Stimulated activated CD4-positive, alpha-beta T cell treated with anti-CD3 and anti-CD28 coated beads, Interleukin-2, amount 100 ng/mL, for 24 hours (primary cell): Measurements from ENCODE around the gene GNAT2.
"Not testable (repeated sequence)": the region's sequence is repeated elsewhere in the genome, so short reads cannot be mapped to it uniquely, and the experiment has no call there.

ENCODE experiments used
- DNase-seq, 2 donors: peaks; one replicate each; pipeline ENCODE4 v3.0.0-alpha.2; 2020

GNAT2 gene

GRCh38 chr1:109619576-109620400 is at the start of gene GNAT2, which contains the start of gene AMPD2:
TSS of gene GNAT2 (minus strand) at chr1:109619616. CDS start at chr1:109612870, 6,746 bp downstream.
TSS of gene AMPD2 (plus strand) at chr1:109619837. CDS start at chr1:109621176, 1,339 bp downstream.
- peak; percentile 77 to 80 for DNase-seq

- no peak for DNase-seq
Measured at GRCh38 chr1:109668123-109668775, 48.8 kb upstream of the GNAT2 start.

GRCh38 chr1:109667452-109668122 is 48.2 kb upstream of the GNAT2 start, which contains the start of gene GSTM2:
TSS of gene GSTM2 (plus strand) at chr1:109668057. CDS start at chr1:109668116, 59 bp downstream.
- peak; percentile 87 to 90 for DNase-seq

- no peak for DNase-seq
Measured at GRCh38 chr1:109664671-109665070, 45.3 kb upstream of the GNAT2 start.

GRCh38 chr1:109661391-109661790 is 42.0 kb upstream of the GNAT2 start:
- no peak for DNase-seq

- DNase-seq: not testable (repeated sequence)
Measured at GRCh38 chr1:109660691-109661026, 41.2 kb upstream of the GNAT2 start.

- no peak for DNase-seq
Measured at GRCh38 chr1:109659997-109660690, 40.7 kb upstream of the GNAT2 start.

- DNase-seq: no peak
Measured at GRCh38 chr1:109659145-109659544, 39.7 kb upstream of the GNAT2 start.

GRCh38 chr1:109658533-109659042 is 39.2 kb upstream of the GNAT2 start:
- no peak for DNase-seq

GRCh38 chr1:109657970-109658369 is 38.6 kb upstream of the GNAT2 start:
- no peak for DNase-seq

- DNase-seq: no peak
Measured at GRCh38 chr1:109657395-109657794, 38.0 kb upstream of the GNAT2 start.

- DNase-seq: peak; percentile 74 to 85
Measured at GRCh38 chr1:109655615-109656519, 36.5 kb upstream of the GNAT2 start, which contains the start of gene GSTM4. TSS of gene GSTM4 (plus strand) at chr1:109656099. CDS start at chr1:109656390, 291 bp downstream.

GRCh38 chr1:109654519-109654918 is 35.1 kb upstream of the GNAT2 start:
- no peak for DNase-seq

GRCh38 chr1:109653306-109653705 is 33.9 kb upstream of the GNAT2 start:
- DNase-seq: no peak

GRCh38 chr1:109652402-109652801 is 33.0 kb upstream of the GNAT2 start:
- DNase-seq: no peak

GRCh38 chr1:109650609-109651008 is 31.2 kb upstream of the GNAT2 start:
- no peak for DNase-seq

- DNase-seq: peak in 1 of 2 donors; percentile 1
Measured at GRCh38 chr1:109649491-109649914, 30.1 kb upstream of the GNAT2 start.

- no peak for DNase-seq
Measured at GRCh38 chr1:109644670-109645069, 25.3 kb upstream of the GNAT2 start.

- DNase-seq: peak; percentile 92 to 93
Measured at GRCh38 chr1:109643385-109644230, 24.2 kb upstream of the GNAT2 start.

GRCh38 chr1:109642626-109643025 is 23.2 kb upstream of the GNAT2 start:
- DNase-seq: no peak
